Keratinocyte (primary cell): ENCODE results near the gene SAV1. TPM values are rescaled to one million over a fixed set of nuclear protein-coding genes. Genes with fewer than 3 reads are reported as not detected.
"Not testable (repeated sequence)": the region's sequence is repeated elsewhere in the genome, so short reads cannot be mapped to it uniquely, and the experiment has no call there.

ENCODE experiments used
- DNase-seq: peaks from one replicate; pipeline ENCODE4 v3.0.0-alpha.2; 2011; ENCODE audit warnings: low read depth, missing footprints, low spot score
- FAIRE-seq: peaks from 2 replicates; lab custom pipeline; 2011; peaks lifted over from hg19 to GRCh38; lab: Jason Lieb, UNC
- H2AFZ ChIP-seq: 2 replicates; pipeline ENCODE4 v1.6.0; 2012; ENCODE audit warnings: low read length, control low read depth, inconsistent platforms; ENCODE audit not compliant: control insufficient read depth
- H3K27ac ChIP-seq: 2 replicates; pipeline ENCODE4 v1.5.1; 2011; ENCODE audit warnings: low read length; ENCODE audit not compliant: control insufficient read depth, insufficient read depth
- H3K27me3 ChIP-seq: 3 replicates; pipeline ENCODE4 v1.6.0; 2011; ENCODE audit warnings: low read length; ENCODE audit not compliant: control insufficient read depth, insufficient read depth; ENCODE audit errors: extremely low read depth
- H3K36me3 ChIP-seq, 2 experiments: 2 replicates in 1 of 2; 3 replicates in 1 of 2; pipeline ENCODE4 v1.5.1; 2011; ENCODE audit warnings: low read length in 2 of 2, mild to moderate bottlenecking in 1 of 2; ENCODE audit not compliant: control insufficient read depth in 2 of 2, insufficient read depth in 2 of 2; ENCODE audit errors: extremely low read depth in 1 of 2
- H3K4me1 ChIP-seq: 3 replicates; pipeline ENCODE4 v1.5.1; 2011; ENCODE audit warnings: low read length; ENCODE audit not compliant: control insufficient read depth, insufficient read depth; ENCODE audit errors: extremely low read depth
- H3K4me2 ChIP-seq: 3 replicates; pipeline ENCODE4 v1.6.0; 2011; ENCODE audit warnings: low read depth, low read length; ENCODE audit not compliant: control insufficient read depth, insufficient read depth; ENCODE audit errors: extremely low read depth
- H3K4me3 ChIP-seq, 3 experiments: fragments of 200-600 bp in 1 of 3; sonication (generic) in 1 of 3; 2 replicates in 2 of 3; 3 replicates in 1 of 3; pipeline ENCODE4 v1.5.1; 2011 to 2016; ENCODE audit warnings: low read length in 3 of 3, mild to moderate bottlenecking in 3 of 3, control low read depth in 2 of 3, inconsistent platforms in 1 of 3, low read depth in 1 of 3, mixed read lengths in 1 of 3, mixed run types in 1 of 3, moderate library complexity in 1 of 3; ENCODE audit not compliant: control insufficient read depth in 2 of 3, insufficient read depth in 2 of 3; ENCODE audit errors: extremely low read depth in 1 of 3
- H3K79me2 ChIP-seq: 2 replicates; pipeline ENCODE4 v1.6.0; 2012; ENCODE audit warnings: low read length; ENCODE audit not compliant: control insufficient read depth, insufficient read depth
- H3K9ac ChIP-seq: 3 replicates; pipeline ENCODE4 v1.6.0; 2011; ENCODE audit warnings: low read length; ENCODE audit not compliant: control insufficient read depth, insufficient read depth; ENCODE audit errors: extremely low read depth
- H3K9me1 ChIP-seq: 3 replicates; pipeline ENCODE4 v1.6.0; 2011; ENCODE audit warnings: low read length; ENCODE audit not compliant: control insufficient read depth, insufficient read depth; ENCODE audit errors: extremely low read depth
- H3K9me3 ChIP-seq: 2 replicates; pipeline ENCODE4 v1.5.1; 2012; ENCODE audit warnings: low read depth, low read length; ENCODE audit not compliant: control insufficient read depth
- H4K20me1 ChIP-seq: 3 replicates; pipeline ENCODE4 v1.6.0; 2011; ENCODE audit warnings: low read length; ENCODE audit not compliant: control insufficient read depth, insufficient read depth; ENCODE audit errors: extremely low read depth
- EZH2 ChIP-seq: IDR thresholded peaks from one replicate; pipeline ENCODE4 v1.6.1; 2012; ENCODE audit warnings: inconsistent platforms, mild to moderate bottlenecking, low read length, moderate library complexity
- dilution Hi-C: fragments of 300-500 bp; cut with MboI; formaldehyde crosslinking; loops from one replicate; pipeline ENCODE4 v1.7.0; 2020; ENCODE audit warnings: low sequenced_read_pairs; ENCODE audit not compliant: extremely low pct_ligation_motif_present
- polyA plus RNA-seq, 5 experiments: library from polyadenylated mRNA; depleted of rRNA in 3 of 5; stranded (reverse) in 3 of 5; stranded (forward) in 1 of 5; unstranded in 1 of 5; fragments of >200 nt; gene quantifications; 1 replicate in 1 of 5; 2 replicates in 3 of 5; 3 replicates in 1 of 5; pipeline versions ENCODE4 v1.2.1 to v1.2.3, GENCODE V29; 2011 to 2012; ENCODE audit warnings: missing spikeins in 2 of 5, low read depth in 1 of 5, low replicate concordance in 1 of 5
- TF ChIP-seq, protein P1 (sequence below), 3 experiments: IDR thresholded peaks in 1 of 3; conservative IDR thresholded peaks in 1 of 3; optimal IDR thresholded peaks in 1 of 3; 2 replicates in 2 of 3; 3 replicates in 1 of 3; pipeline versions ENCODE3 to v1.5.1; 2011; ENCODE audit warnings: low read length in 3 of 3, mild to moderate bottlenecking in 3 of 3, moderate library complexity in 2 of 3, control low read depth in 1 of 3, inconsistent platforms in 1 of 3; ENCODE audit not compliant: insufficient read depth in 2 of 3; ENCODE audit errors: extremely low read depth in 1 of 3

The SAV1 gene
- polyA plus RNA-seq, 1 donor (not counting 4 experiments of a cell fraction or from before 2014, with no cell fraction given) = 26.0 TPM

DNA sequence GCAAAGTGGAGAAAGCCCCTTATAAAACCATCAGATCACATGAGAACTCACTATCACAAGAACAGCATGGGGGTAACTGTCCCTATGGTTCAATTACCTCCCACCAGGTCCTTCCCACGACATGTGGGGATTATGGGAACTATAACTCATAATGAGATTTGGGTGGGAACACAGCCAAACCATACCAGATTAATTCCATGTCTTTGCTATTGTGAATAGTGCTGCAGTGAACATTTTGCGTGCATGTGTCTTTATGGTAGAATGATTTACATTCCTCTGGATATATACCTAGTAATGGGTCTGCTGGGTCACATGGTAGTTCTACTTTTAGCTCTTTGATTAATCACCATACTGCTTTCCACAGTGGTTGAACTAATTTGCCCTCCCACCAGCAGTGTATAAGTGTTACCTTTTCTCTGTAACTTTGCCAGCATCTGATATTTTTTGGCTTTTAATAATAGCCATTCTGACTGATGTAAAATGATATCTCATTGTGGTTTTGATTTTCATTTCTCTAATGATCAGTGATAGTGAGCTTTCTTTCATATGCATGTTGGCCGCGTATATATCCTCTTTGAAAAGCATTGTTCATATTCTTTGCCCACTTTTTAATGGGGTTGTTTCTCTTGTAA, 29.7 kb upstream of the SAV1 start:
- H3K9ac ChIP-seq = no peak overlapping the region
- no peak overlapping the region for H3K4me2 ChIP-seq
- DNase-seq = no peak
- no peak overlapping the region for H3K4me3 ChIP-seq
- no peaks in the 10 kb centered on the region for H3K4me1 ChIP-seq
- no peaks in the 10 kb centered on the region for H3K79me2 ChIP-seq
- no peak for FAIRE-seq
- dilution Hi-C loops = no loop called here
- no peaks in the 10 kb centered on the region for H4K20me1 ChIP-seq
- H3K36me3 ChIP-seq = no peaks in the 10 kb centered on the region
- TF ChIP-seq, protein P1, sequence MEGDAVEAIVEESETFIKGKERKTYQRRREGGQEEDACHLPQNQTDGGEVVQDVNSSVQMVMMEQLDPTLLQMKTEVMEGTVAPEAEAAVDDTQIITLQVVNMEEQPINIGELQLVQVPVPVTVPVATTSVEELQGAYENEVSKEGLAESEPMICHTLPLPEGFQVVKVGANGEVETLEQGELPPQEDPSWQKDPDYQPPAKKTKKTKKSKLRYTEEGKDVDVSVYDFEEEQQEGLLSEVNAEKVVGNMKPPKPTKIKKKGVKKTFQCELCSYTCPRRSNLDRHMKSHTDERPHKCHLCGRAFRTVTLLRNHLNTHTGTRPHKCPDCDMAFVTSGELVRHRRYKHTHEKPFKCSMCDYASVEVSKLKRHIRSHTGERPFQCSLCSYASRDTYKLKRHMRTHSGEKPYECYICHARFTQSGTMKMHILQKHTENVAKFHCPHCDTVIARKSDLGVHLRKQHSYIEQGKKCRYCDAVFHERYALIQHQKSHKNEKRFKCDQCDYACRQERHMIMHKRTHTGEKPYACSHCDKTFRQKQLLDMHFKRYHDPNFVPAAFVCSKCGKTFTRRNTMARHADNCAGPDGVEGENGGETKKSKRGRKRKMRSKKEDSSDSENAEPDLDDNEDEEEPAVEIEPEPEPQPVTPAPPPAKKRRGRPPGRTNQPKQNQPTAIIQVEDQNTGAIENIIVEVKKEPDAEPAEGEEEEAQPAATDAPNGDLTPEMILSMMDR (optimal IDR thresholded peaks at IDR 0.05 in 1 of 3, IDR thresholded peaks at IDR 0.05 in 1 of 3, conservative IDR thresholded peaks at IDR 0.05 in 1 of 3; ENCODE audit: extremely low read depth in 1 of 3, insufficient read depth in 2 of 3, low read length in 3 of 3) = no peak
- no peak for TF ChIP-seq EZH2
- H3K9me1 ChIP-seq = no peaks in the 10 kb centered on the region
- no peak overlapping the region for H3K27ac ChIP-seq
- no peak overlapping the region for H2AFZ ChIP-seq
- H3K9me3 ChIP-seq = peaks cover 6% of the 10 kb centered on the region
- no peaks in the 10 kb centered on the region for H3K27me3 ChIP-seq

DNA sequence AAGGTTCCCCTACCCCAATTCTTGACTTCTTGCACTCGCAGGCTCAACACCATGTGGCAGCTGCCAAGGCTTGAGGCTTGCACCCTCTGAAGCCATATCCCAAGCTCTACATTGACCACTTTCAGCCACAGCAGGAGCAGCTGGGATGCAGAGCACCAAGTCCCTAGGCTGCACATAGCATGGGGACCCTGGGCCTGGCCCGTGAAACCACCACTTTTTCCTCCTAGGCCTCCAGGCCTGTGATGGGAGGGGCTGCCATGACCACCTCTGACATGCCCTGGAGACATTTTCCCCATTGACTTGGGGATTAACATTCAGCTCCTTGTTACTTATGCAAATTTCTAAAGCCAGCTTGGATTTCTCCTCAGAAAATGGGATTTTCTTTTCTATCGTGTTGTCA, 26.2 kb upstream of the SAV1 start:
- H3K27ac ChIP-seq, H3K4me3 ChIP-seq, dilution Hi-C loops, H2AFZ ChIP-seq, H3K27me3 ChIP-seq, H3K9ac ChIP-seq, H3K9me1 ChIP-seq, H3K36me3 ChIP-seq, H3K79me2 ChIP-seq, H4K20me1 ChIP-seq, H3K4me1 ChIP-seq, DNase-seq, H3K9me3 ChIP-seq, FAIRE-seq, H3K4me2 ChIP-seq: not testable (repeated sequence)

GRCh38 chr14:50688875-50689274, 20.8 kb upstream of the SAV1 start:
- Histone ChIP-seq H3K27ac (no peak overlapping the region), H3K27me3 (no peaks in the 10 kb centered on the region), H3K36me3 (no peaks in the 10 kb centered on the region), H3K9ac (no peak overlapping the region), H3K4me1 (no peaks in the 10 kb centered on the region), H3K9me1 (no peaks in the 10 kb centered on the region), H4K20me1 (no peaks in the 10 kb centered on the region), H3K79me2 (no peaks in the 10 kb centered on the region), H3K4me2 (no peak overlapping the region), H2AFZ (no peak overlapping the region), H3K9me3 (peaks cover 2% of the 10 kb centered on the region), H3K4me3 (no peak overlapping the region)
- dilution Hi-C loops = no loop called here
- DNase-seq (no peak), FAIRE-seq (peak; percentile 74)
- no peak for TF ChIP-seq EZH2
- TF ChIP-seq, protein P1 (optimal IDR thresholded peaks at IDR 0.05 in 1 of 3, IDR thresholded peaks at IDR 0.05 in 1 of 3, conservative IDR thresholded peaks at IDR 0.05 in 1 of 3; ENCODE audit: extremely low read depth in 1 of 3, insufficient read depth in 2 of 3, low read length in 3 of 3) = peak in 2 of 3 experiments; percentile 18 to 65
